ENCODE data around the gene DRD1. TPM values are rescaled to one million over a fixed set of nuclear protein-coding genes. Genes with fewer than 3 reads are reported as not detected.

DRD1 gene
- total RNA-seq, 2 donors from 2014 or later = 0.10 TPM; not detected in 1

- no peaks in the 10 kb centered on the region for H3K4me1 ChIP-seq
- no peak overlapping the region for H3K27ac ChIP-seq
- no peak for DNase-seq
- H3K36me3 ChIP-seq = no peaks in the 10 kb centered on the region
- H3K27me3 ChIP-seq = no peaks in the 10 kb centered on the region
- no peak overlapping the region for H3K4me3 ChIP-seq
- intact Hi-C loops (cut with DNase I) = no loop called here
- no peak for TF ChIP-seq CTCF (IDR thresholded peaks at IDR 0.05)
- H3K9ac ChIP-seq (ENCODE audit: low read depth in 2 of 2, low read length in 2 of 2) = no peak overlapping the region
- no peaks in the 10 kb centered on the region for H3K9me3 ChIP-seq
Observed at GRCh38 chr5:175475248-175475647, 31.3 kb upstream of the DRD1 start.

- Histone ChIP-seq H3K36me3 (no peaks in the 10 kb centered on the region), H3K27ac (no peak overlapping the region), H3K27me3 (no peaks in the 10 kb centered on the region), H3K4me3 (no peak overlapping the region), H3K9me3 (no peaks in the 10 kb centered on the region), H3K4me1 (no peaks in the 10 kb centered on the region), H3K9ac (ENCODE audit: low read depth in 2 of 2, low read length in 2 of 2) (no peak overlapping the region)
- no peak for TF ChIP-seq CTCF (IDR thresholded peaks at IDR 0.05)
- intact Hi-C loops (cut with DNase I) = no loop called here
- DNase-seq = no peak
Observed at GRCh38 chr5:175472378-175472777, 28.4 kb upstream of the DRD1 start.

- Histone ChIP-seq H3K27ac (no peak overlapping the region), H3K36me3 (no peaks in the 10 kb centered on the region), H3K4me3 (no peak overlapping the region), H3K9ac (ENCODE audit: low read depth in 2 of 2, low read length in 2 of 2) (no peak overlapping the region), H3K4me1 (no peaks in the 10 kb centered on the region), H3K27me3 (no peaks in the 10 kb centered on the region), H3K9me3 (no peaks in the 10 kb centered on the region)
- DNase-seq = no peak
- intact Hi-C loops (cut with DNase I) = no loop called here
- no peak for TF ChIP-seq CTCF (IDR thresholded peaks at IDR 0.05)
Observed at GRCh38 chr5:175471628-175472027, 27.6 kb upstream of the DRD1 start.

DNA sequence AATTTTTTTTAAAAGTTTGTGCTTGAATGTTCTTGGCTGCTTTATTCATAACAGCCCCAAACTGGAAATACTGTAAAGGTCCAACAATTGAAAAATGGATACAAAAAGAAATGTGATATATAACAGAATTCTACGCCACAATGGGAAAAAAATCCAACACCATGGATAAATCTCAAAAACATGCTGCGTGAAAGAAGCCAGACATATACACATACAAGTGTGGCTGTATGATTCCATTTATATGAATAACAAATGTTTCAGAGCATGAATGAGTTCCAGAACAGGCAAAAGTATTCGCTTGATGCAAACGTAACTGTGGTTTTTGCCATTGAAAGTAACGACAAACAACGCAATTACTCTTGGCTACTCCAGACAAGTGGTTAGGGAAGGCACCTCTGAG, 27.2 kb upstream of the DRD1 start:
- Histone ChIP-seq H3K36me3 (no peaks in the 10 kb centered on the region), H3K27ac (no peak overlapping the region), H3K27me3 (no peaks in the 10 kb centered on the region), H3K4me1 (no peaks in the 10 kb centered on the region), H3K9ac (ENCODE audit: low read depth in 2 of 2, low read length in 2 of 2) (no peak overlapping the region), H3K4me3 (no peak overlapping the region), H3K9me3 (no peaks in the 10 kb centered on the region)
- TF ChIP-seq CTCF (IDR thresholded peaks at IDR 0.05) = no peak
- intact Hi-C loops (cut with DNase I) = no loop called here
- DNase-seq = no peak

- H3K4me1 ChIP-seq = no peaks in the 10 kb centered on the region
- intact Hi-C loops (cut with DNase I) = no loop called here
- no peak for DNase-seq
Observed at GRCh38 chr5:175470781-175471180, 26.8 kb upstream of the DRD1 start.

More at GRCh38 chr5:175470781-175471180, 26.8 kb upstream of the DRD1 start:
- Histone ChIP-seq H3K27me3 (no peaks in the 10 kb centered on the region), H3K4me3 (no peak overlapping the region), H3K36me3 (no peaks in the 10 kb centered on the region), H3K27ac (no peak overlapping the region), H3K9me3 (no peaks in the 10 kb centered on the region), H3K9ac (ENCODE audit: low read depth in 2 of 2, low read length in 2 of 2) (no peak overlapping the region)
- no peak for TF ChIP-seq CTCF (IDR thresholded peaks at IDR 0.05)
